ENCODE data around the gene SYT14. TPM values are rescaled to one million over a fixed set of nuclear protein-coding genes. Genes with fewer than 3 reads are reported as not detected.

SYT14 gene
- total and polyA plus RNA-seq, 2 experiments from 2014 or later: 0.09 to 0.36 TPM

GRCh38 chr1:209927466-209927865 lies 10.6 kb upstream of the SYT14 start:
- no peaks in the 10 kb centered on the region for H3K9me3 ChIP-seq (ENCODE audit: low read depth)
- DNase-seq (ENCODE audit: low read depth in 1 of 2, low spot score in 1 of 2): no peak
- H3K4me1 ChIP-seq (ENCODE audit: low read depth): no peaks in the 10 kb centered on the region
- no peak overlapping the region for H3K27ac ChIP-seq
- TF ChIP-seq CTCF (IDR thresholded peaks at IDR 0.05; ENCODE audit: low read depth, low read length): no peak
- no peaks in the 10 kb centered on the region for H3K36me3 ChIP-seq
- no peaks in the 10 kb centered on the region for H3K27me3 ChIP-seq
- H3K4me3 ChIP-seq: no peak overlapping the region

GRCh38 chr1:209929751-209930150 lies 8.3 kb upstream of the SYT14 start:
- no peak for DNase-seq (ENCODE audit: low read depth in 1 of 2, low spot score in 1 of 2)
- TF ChIP-seq CTCF (IDR thresholded peaks at IDR 0.05; ENCODE audit: low read depth, low read length): no peak

GRCh38 chr1:209931141-209931540 lies 6.9 kb upstream of the SYT14 start:
- no peaks in the 10 kb centered on the region for H3K9me3 ChIP-seq (ENCODE audit: low read depth)
- no peaks in the 10 kb centered on the region for H3K36me3 ChIP-seq
- no peak for TF ChIP-seq CTCF (IDR thresholded peaks at IDR 0.05; ENCODE audit: low read depth, low read length)
- no peak overlapping the region for H3K27ac ChIP-seq
- no peak overlapping the region for H3K4me3 ChIP-seq
- no peak for DNase-seq (ENCODE audit: low read depth in 1 of 2, low spot score in 1 of 2)
- no peaks in the 10 kb centered on the region for H3K4me1 ChIP-seq (ENCODE audit: low read depth)
- peaks cover 31% of the 10 kb centered on the region for H3K27me3 ChIP-seq

More at GRCh38 chr1:209929751-209930150, 8.3 kb upstream of the SYT14 start:
- Histone ChIP-seq H3K27me3 (peaks cover 21% of the 10 kb centered on the region), H3K9me3 (ENCODE audit: low read depth) (no peaks in the 10 kb centered on the region), H3K4me1 (ENCODE audit: low read depth) (no peaks in the 10 kb centered on the region), H3K36me3 (no peaks in the 10 kb centered on the region), H3K4me3 (no peak overlapping the region), H3K27ac (no peak overlapping the region)

- peaks cover 56% of the 10 kb centered on the region for H3K27me3 ChIP-seq
- no peaks in the 10 kb centered on the region for H3K9me3 ChIP-seq (ENCODE audit: low read depth)
- no peaks in the 10 kb centered on the region for H3K36me3 ChIP-seq
- H3K27ac ChIP-seq: no peak overlapping the region
- no peak for DNase-seq (ENCODE audit: low read depth in 1 of 2, low spot score in 1 of 2)
- no peak for TF ChIP-seq CTCF (IDR thresholded peaks at IDR 0.05; ENCODE audit: low read depth, low read length)
- no peaks in the 10 kb centered on the region for H3K4me1 ChIP-seq (ENCODE audit: low read depth)
- H3K4me3 ChIP-seq: no peak overlapping the region
Observed at GRCh38 chr1:209936125-209936524, 1.9 kb upstream of the SYT14 start.

- Histone ChIP-seq H3K36me3 (no peaks in the 10 kb centered on the region), H3K27ac (no peak overlapping the region), H3K4me3 (no peak overlapping the region), H3K4me1 (ENCODE audit: low read depth) (no peaks in the 10 kb centered on the region), H3K27me3 (peaks cover 6% of the 10 kb centered on the region), H3K9me3 (ENCODE audit: low read depth) (no peaks in the 10 kb centered on the region)
- DNase-seq (ENCODE audit: low read depth in 1 of 2, low spot score in 1 of 2): no peak
- no peak for TF ChIP-seq CTCF (IDR thresholded peaks at IDR 0.05; ENCODE audit: low read depth, low read length)
Observed at GRCh38 chr1:209945377-209945776, 7.4 kb downstream of the SYT14 start.

GRCh38 chr1:209948155-209948554 lies 10.1 kb downstream of the SYT14 start:
- H3K27me3 ChIP-seq: no peaks in the 10 kb centered on the region
- no peaks in the 10 kb centered on the region for H3K36me3 ChIP-seq
- H3K4me3 ChIP-seq: no peak overlapping the region
- DNase-seq (ENCODE audit: low read depth in 1 of 2, low spot score in 1 of 2): no peak
- no peak overlapping the region for H3K27ac ChIP-seq
- no peaks in the 10 kb centered on the region for H3K4me1 ChIP-seq (ENCODE audit: low read depth)
- H3K9me3 ChIP-seq (ENCODE audit: low read depth): no peaks in the 10 kb centered on the region
- no peak for TF ChIP-seq CTCF (IDR thresholded peaks at IDR 0.05; ENCODE audit: low read depth, low read length)
